ENCODE measurements around the gene CMTM6. TPM values are rescaled to one million over a fixed set of nuclear protein-coding genes. Genes with fewer than 3 reads are reported as not detected.

Gene CMTM6
- total and polyA plus RNA-seq, 2 of the 8 experiments (the other 6 are each of a cell fraction or from before 2014, with no cell fraction given) = 24.0 to 51.5 TPM

GRCh38 chr3:32499585-32499984, 3.1 kb downstream of the CMTM6 start (continued):
- TF ChIP-seq, protein P1, sequence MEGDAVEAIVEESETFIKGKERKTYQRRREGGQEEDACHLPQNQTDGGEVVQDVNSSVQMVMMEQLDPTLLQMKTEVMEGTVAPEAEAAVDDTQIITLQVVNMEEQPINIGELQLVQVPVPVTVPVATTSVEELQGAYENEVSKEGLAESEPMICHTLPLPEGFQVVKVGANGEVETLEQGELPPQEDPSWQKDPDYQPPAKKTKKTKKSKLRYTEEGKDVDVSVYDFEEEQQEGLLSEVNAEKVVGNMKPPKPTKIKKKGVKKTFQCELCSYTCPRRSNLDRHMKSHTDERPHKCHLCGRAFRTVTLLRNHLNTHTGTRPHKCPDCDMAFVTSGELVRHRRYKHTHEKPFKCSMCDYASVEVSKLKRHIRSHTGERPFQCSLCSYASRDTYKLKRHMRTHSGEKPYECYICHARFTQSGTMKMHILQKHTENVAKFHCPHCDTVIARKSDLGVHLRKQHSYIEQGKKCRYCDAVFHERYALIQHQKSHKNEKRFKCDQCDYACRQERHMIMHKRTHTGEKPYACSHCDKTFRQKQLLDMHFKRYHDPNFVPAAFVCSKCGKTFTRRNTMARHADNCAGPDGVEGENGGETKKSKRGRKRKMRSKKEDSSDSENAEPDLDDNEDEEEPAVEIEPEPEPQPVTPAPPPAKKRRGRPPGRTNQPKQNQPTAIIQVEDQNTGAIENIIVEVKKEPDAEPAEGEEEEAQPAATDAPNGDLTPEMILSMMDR (IDR thresholded peaks at IDR 0.05; ENCODE audit: control extremely low read depth in 1 of 3, insufficient read depth in 1 of 3, low read depth in 1 of 3, low read length in 3 of 3) = no peak
- no peak for TF ChIP-seq SAP30 (IDR thresholded peaks at IDR 0.05; ENCODE audit: insufficient read depth, insufficient replicate concordance, low read length)
- no peak for TF ChIP-seq HDAC6 (IDR thresholded peaks at IDR 0.05; ENCODE audit: low read depth, low read length)

Data from H1 (cell line).